Activated CD4-positive, alpha-beta T cell treated with anti-CD3 and anti-CD28 coated beads, Interleukin-10, Interleukin-2, amounts not matched to agents 100 ng/mL and 50 ng/mL, durations not matched to agents 16 hours and 8 hours (primary cell): ENCODE data around the gene ZNF133.
A peak's percentile ranks its signal among the peaks of the same experiment; 100 is the strongest.
"Not testable (repeated sequence)": the region's sequence is repeated elsewhere in the genome, so short reads cannot be mapped to it uniquely, and the experiment has no call there.

ENCODE experiments used
- DNase-seq: peaks from one replicate; pipeline ENCODE4 v3.0.0-alpha.2; 2020

ZNF133 gene

DNA sequence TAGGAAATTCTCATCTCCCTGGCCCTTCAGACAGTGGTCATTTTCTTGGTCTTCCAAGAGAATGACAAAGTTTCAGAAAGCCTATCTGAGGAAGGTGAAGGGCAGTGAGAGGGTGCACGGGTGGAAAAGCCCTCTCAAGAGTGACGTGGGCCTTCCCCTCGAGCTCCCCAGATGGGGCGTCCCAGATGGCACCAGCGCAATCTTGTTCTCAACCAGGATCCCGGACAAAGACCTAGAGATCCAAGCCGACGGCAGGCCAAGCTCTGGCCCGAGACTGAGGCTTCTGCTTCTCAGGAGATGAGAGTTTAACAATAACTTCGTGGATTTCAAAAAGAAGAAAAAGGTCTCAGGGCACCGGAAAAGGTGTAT, 797 bp upstream of the ZNF133 start:
- no peak for DNase-seq

- no peak for DNase-seq
Measured at GRCh38 chr20:18288749-18289267, 481 bp downstream of the ZNF133 start.

DNA sequence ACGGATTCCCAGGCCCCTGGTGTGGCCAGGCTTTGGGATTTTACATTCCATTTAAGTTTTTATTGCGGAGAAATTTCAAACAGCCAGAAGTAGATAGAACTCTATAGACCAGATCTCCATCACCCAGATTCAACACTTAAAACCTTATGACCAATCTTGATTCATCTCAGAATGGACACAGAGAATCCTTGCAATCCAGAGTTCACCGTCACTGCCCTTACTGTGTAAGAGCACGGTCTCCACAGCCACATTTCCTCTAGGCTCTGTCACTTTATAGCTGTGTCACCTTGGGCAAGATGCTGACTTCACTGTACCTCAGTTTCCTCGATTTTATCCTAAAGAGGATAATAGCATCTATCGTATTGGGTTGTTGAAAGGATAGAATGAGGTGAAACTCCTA, 979 bp downstream of the ZNF133 start:
- DNase-seq, result no peak

GRCh38 chr20:18299364-18299763, 11.0 kb downstream of the ZNF133 start:
- DNase-seq, result no peak

GRCh38 chr20:18304618-18305017, 16.3 kb downstream of the ZNF133 start:
- no peak for DNase-seq

- DNase-seq, result no peak
Measured at GRCh38 chr20:18307301-18307700, 19.0 kb downstream of the ZNF133 start.

GRCh38 chr20:18310051-18310450, 21.7 kb downstream of the ZNF133 start:
- no peak for DNase-seq

GRCh38 chr20:18310592-18310991, 22.3 kb downstream of the ZNF133 start:
- no peak for DNase-seq

DNA sequence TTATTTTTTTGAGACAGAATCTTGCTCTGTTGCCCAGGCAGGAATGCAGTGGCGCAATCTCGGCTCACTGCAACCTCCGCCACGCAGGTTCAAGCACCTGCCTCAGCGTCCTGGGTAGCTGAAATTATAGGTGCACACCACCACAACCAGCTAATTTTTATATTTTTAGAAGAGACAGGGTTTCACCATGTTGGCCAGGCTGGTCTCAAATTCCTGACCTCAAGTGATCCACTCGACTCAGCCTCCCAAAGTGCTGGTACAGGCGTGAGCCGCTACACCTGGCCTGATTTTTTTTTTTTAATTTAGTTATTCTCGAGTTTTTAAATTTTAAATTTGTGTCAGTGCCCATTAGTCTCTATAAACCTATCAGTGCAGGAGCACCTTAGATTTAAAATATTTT, 24.4 kb downstream of the ZNF133 start:
- no peak for DNase-seq

- no peak for DNase-seq
Measured at GRCh38 chr20:18313411-18313810, 25.1 kb downstream of the ZNF133 start.

DNA sequence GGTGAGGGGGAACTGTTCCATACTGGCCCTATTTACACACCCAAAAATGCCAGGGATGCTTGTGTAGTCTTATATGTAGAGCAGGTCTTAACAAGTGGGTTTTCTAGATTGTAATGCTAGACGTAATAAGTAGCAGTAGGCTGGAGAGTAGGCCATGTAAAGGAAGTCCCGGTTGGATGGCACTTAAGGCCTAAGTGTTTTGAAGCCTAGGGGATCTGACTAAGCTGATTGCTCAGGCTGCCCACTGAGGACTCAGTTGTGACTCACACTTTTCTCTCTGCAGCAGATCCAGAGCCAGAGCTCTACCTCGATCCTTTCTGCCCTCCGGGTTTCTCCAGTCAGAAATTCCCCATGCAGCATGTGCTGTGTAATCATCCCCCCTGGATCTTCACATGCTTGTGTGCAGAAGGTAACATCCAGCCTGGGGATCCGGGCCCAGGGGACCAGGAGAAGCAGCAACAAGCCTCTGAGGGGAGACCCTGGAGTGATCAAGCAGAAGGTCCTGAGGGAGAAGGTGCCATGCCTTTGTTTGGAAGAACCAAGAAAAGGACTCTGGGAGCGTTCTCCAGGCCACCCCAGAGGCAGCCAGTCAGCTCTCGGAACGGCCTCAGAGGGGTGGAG, 26.6 kb downstream of the ZNF133 start:
- DNase-seq, result no peak

GRCh38 chr20:18316166-18316565, 27.8 kb downstream of the ZNF133 start:
- DNase-seq, result no peak

DNA sequence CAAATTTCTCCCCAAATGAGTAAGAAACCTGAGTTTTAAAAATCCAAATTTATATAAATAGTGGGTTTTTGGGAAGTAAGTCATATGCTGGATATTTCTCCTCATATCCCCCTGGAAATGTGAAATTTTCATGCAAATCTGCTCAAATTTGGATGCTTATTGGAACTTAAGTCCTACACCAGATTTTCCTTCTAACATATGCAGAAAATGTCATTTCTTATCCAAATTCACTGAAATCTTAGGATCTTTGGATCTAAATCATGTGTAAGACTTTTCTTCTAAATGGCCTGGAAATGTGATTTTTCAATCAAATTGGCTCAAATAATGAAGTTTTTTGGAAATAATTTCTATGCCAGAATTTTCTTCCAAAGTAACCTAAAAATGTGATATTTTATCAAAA, 33.0 kb downstream of the ZNF133 start:
- DNase-seq, result no peak

- DNase-seq, result no peak
Measured at GRCh38 chr20:18321976-18322950, 33.9 kb downstream of the ZNF133 start.

DNA sequence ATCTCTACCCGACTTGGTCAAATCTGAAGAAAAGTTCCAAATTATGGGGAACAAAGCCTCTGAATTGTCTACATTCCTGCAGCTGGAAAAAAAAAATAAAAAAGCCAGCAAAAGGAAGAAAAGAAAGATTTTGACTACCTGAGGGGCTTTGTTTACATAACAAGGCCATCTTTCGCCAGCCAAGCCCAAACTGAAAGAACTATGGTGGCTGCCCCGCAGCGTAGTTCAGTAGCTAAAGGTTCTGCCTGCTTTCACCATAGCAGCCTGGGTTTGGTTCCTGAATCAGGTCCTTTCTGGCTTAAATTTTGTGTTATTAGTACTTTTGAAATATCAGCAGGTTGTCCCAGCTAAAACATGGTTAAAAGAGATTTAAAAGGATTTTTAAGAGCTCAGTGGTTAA, 35.4 kb downstream of the ZNF133 start:
- no peak for DNase-seq

DNA sequence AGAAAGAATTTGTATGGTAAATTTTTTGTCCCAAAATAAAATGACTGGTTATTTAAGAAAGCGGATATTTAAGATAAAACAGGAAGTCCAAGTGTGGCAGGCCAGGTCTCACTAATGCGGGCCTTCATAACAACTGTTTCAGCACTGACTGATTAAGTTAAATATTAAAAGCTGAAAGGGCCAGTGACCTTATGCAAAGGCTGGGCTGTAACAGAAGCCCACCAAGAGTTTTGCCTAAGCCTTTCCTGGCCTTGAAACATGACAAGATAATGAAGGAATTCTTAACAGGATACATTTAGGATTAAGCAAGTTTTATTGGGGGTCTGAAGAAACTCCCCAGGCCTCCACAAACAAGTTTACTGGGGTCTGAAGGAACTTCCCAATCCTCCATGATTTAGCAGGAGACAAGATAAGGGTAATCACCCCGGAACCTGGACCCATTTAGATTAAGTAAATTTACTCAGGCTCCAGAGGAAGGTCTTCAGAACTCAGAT, 36.3 kb downstream of the ZNF133 start:
- DNase-seq, result no peak

DNA sequence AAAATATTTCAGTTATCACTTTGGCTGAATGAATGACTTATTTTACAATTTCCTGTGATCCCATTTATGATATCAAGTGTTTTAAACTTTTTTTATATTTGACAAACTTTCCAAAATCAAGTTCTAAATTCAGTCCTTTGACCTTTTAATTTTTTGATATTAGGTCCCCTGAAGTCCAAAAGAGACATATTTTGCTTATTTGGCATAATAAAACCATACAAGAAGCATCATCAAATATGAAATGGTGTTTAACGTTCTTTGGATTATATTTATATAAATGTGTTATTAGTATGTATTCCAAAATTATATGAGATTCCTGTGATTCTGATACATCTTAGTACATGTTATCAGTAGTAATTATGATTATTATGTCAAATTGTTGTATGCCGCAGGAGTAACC, 38.7 kb downstream of the ZNF133 start:
- DNase-seq, result no peak

DNA sequence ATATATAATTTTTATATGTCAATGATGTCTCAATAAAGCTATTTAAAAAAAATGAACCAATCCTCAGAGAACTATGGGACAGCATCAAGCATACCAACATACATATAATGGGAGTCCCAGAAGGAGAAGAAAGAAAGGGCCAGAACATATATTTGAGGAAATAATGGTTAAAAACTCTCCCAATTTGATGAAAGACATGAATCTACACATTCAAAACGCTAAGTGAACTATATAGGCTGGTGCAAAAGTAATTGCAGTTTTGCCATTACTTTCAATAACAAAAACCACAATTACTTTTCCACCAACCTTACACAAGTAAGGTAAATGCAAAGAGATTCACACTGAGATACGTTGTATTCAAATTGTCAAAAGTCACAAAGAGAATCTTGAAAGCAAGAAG, 43.4 kb downstream of the ZNF133 start:
- no peak for DNase-seq

- not testable (repeated sequence) for DNase-seq
Measured at GRCh38 chr20:18349749-18350148, 61.4 kb downstream of the ZNF133 start.

DNA sequence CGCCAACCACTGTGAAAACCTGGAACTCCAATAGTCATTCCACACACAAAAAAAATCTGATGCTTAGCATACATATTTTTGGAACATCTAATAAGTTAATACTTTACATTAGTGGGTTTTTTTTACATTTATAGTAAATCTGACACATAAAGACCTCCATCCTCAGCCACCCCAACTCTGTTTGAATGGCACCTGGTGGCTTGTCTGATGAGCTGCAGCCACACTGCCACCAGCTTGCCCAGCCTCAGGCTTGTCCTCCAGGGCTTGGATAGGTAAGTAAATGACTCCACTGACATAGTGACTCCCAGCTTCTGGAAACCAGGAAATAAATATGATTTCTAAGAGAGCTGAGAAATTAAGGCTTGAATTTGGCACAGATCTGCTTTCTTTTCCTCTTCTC, 71.5 kb downstream of the ZNF133 start:
- DNase-seq, result no peak

- peak; percentile 6 for DNase-seq
Measured at GRCh38 chr20:18360635-18361034, 72.3 kb downstream of the ZNF133 start.

DNA sequence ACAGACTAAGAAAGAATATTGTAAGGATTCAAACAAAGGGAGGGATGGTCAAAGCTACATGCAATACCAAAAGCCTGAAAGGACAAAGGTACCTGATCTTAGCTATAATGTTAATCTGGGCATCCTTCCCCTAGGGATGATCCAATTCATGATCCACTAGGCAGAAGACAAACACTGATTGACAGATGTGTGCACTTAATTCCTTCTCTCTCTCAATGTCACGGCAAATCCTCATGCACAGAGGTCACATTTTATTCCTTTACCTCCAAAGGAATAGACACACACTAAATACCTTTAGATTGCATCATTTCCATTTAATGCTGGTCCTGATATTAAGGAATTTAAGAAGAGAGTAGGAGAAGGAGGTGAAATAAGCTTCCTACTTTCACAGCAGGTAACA, 73.4 kb downstream of the ZNF133 start:
- DNase-seq, result no peak

DNA sequence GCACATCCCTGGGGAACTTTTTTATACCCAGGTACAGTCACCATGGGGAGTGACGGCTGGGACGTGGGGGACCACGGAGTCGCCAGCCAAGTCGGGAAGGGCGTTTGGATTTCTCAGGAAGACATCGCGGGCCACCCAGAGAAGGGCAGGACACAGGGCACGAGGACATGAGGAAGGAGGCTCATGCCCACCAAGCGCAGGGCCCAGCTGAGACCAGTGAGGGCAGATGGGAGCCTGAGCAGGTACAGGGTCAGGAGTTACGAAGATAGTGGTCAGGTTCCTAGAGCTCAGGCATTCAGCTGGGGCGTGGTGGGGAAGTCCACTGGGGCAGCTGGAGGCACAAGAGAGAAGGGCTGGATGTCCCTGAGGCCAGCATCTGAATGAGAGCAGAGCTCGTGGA, 74.6 kb downstream of the ZNF133 start:
- no peak for DNase-seq

GRCh38 chr20:18363708-18364107, 75.4 kb downstream of the ZNF133 start:
- DNase-seq, result no peak
